Measurements from ENCODE around the gene RUNDC1.

DNA sequence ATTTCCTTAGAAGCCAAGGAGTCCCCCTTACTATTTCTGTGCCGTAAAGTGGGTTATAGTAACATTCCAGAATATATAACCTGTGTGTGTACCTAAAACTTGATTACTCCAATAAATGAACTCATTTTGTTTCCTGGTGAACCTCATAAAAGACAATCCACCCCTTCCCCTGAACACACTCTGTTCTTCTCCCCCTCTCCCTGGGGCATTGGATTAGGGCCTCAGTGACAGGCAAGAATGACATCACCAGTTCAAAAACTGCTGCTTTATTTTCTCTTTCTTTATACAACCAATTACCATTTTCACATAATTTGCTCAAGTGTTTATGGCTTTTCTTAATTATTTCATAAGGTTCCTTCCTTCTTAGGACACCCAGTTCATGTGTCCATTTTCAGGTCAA lies 33.6 kb upstream of the RUNDC1 start:
- TF ChIP-seq POLR2A (IDR thresholded peaks at IDR 0.05; ENCODE audit: low read depth, low read length) (no peak), POLR2AphosphoS5 (IDR thresholded peaks at IDR 0.05; ENCODE audit: low read depth, low read length) (no peak)
